Measurements from ENCODE around the gene MZT2B.
"Not testable (repeated sequence)": the region's sequence is repeated elsewhere in the genome, so short reads cannot be mapped to it uniquely, and the experiment has no call there.

Gene MZT2B

DNA sequence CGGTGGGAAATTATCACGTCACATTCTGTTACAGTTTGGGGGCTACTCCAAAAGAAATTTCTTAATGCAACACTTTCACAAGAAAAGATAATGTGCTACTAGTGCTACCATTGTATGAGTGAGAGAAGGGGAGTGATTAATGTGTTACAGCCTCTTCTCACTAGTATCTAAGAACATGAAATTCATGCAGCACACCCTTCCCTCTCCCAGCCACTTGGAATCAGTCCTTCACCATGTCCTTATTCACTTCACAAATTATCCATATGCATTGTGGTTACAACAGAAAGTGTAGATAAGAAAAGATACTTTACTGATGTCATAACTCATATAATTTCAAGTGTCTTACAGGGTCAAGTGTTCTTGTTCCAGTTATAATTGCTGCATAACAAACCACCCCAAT lies 37.1 kb downstream of the MZT2B start:
- DNase-seq (ENCODE audit: low read depth in 2 of 2) = not testable (repeated sequence)

- not testable (repeated sequence) for DNase-seq (ENCODE audit: low read depth in 2 of 2)
Measured at GRCh38 chr2:130220505-130220904, 38.4 kb downstream of the MZT2B start.

- DNase-seq (ENCODE audit: low read depth in 2 of 2) = not testable (repeated sequence)
Measured at GRCh38 chr2:130222523-130222922, 40.5 kb downstream of the MZT2B start.

- not testable (repeated sequence) for DNase-seq (ENCODE audit: low read depth in 2 of 2)
Measured at GRCh38 chr2:130228005-130228404, 45.9 kb downstream of the MZT2B start.

GRCh38 chr2:130228467-130229160 lies 46.6 kb downstream of the MZT2B start:
- not testable (repeated sequence) for DNase-seq (ENCODE audit: low read depth in 2 of 2)

- peak in 1 of 2 donors; percentile 5 for DNase-seq (ENCODE audit: low read depth in 2 of 2)
Measured at GRCh38 chr2:130229161-130229510, 47.1 kb downstream of the MZT2B start.

DNA sequence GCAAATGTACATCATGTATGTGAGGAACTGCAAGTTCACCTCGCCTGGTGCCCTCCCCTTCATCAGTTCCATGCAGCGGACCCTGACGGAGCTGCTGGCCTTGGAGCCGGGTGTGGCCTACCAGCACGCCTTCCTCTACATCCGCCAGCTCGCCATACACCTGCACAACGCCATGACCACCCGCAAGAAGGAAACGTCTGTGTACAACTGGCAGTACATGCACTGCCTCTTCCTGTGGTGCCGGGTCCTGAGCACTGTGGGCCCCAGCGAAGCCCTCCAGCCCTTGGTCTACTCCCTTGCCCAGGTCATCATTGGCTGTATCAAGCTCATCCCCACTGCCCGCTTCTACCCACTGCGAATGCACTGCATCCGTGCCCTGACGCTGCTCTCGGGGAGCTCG lies 48.3 kb downstream of the MZT2B start:
- not testable (repeated sequence) for DNase-seq (ENCODE audit: low read depth in 2 of 2)

- DNase-seq (ENCODE audit: low read depth in 2 of 2) = not testable (repeated sequence)
Measured at GRCh38 chr2:130230907-130231306, 48.8 kb downstream of the MZT2B start.

DNA sequence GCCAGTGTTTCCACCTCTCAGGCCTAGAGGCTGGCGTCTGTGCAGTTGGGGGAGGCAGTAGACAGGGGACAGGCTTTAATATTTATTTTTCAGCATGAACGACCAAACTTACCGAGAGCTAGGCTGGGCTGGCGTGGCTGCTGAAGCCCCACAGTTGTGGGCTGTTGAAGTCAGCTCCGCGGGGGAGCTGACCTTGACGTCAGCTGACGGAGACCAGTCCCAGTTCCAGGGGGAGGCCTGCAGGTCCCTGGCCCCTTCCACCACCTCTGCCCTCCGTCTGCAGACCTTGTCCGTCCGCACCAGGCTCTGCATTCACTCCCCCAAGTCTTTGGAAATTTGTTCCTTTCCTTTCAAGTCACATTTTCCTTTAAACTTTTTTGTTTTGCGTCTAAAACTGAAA lies 49.6 kb downstream of the MZT2B start:
- DNase-seq (ENCODE audit: low read depth in 2 of 2) = no peak

- DNase-seq (ENCODE audit: low read depth in 2 of 2) = not testable (repeated sequence)
Measured at GRCh38 chr2:130233066-130233465, 51.0 kb downstream of the MZT2B start.

DNA sequence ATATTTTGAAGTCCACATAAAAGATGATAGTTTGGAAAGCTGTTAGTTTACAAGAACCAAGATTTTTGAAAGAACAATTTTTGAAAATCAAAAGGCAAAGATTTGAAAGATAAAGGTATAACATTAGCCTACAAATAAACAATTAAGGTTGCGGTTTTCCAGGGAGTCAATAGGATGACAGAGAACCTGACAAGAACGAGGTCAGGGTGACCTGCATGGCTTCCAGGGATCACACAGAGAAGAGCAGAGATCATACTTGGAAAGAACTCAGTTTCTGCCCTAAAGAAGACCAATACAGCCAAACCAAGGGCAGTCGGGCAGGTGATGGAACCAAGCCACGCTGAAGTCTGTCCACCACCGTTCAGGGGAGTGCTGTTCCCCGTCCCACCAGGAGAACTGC lies 57.5 kb downstream of the MZT2B start:
- DNase-seq (ENCODE audit: low read depth in 2 of 2) = not testable (repeated sequence)
